Measurements from ENCODE around the gene PHTF1.

DNA sequence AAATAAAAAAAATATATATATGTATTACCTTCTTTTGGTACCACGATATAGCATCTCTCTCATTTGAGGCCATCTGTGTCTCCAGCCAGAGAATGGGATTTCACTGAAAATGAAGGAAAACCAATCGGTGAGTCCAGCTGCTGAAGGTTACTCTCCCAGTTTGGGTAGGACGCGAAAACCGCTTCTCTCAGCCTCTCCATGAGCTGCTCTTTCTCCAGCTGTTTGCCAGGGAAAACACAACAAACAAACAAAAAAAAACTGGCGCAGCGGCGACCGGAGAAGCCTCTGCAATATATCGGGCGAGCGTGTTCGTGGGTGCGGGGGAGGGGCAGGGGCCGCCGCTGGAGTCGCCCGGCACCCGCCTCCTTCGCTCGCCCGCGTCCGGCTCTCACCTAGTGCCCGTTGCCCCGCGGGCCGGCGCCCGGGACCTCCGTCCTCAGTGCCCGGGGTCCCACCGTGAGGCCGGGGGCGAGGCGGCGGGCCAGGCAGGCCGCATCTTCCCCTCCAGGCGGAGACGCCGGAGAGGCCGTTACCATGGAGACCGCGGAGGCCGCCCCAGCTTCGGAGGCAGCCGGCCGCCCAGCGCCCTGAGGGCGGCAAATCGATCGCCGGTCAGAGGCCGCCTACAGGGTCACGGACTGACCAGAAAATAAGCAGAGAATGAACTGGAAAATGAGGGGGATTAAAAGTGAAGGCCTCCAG, 504 bp downstream of the PHTF1 start:
- no peak for TF ChIP-seq ARNTL (CRISPR knock-in tag; IDR thresholded peaks at IDR 0.05; ENCODE audit: borderline replicate concordance, low read depth)
- TF ChIP-seq, protein P1, sequence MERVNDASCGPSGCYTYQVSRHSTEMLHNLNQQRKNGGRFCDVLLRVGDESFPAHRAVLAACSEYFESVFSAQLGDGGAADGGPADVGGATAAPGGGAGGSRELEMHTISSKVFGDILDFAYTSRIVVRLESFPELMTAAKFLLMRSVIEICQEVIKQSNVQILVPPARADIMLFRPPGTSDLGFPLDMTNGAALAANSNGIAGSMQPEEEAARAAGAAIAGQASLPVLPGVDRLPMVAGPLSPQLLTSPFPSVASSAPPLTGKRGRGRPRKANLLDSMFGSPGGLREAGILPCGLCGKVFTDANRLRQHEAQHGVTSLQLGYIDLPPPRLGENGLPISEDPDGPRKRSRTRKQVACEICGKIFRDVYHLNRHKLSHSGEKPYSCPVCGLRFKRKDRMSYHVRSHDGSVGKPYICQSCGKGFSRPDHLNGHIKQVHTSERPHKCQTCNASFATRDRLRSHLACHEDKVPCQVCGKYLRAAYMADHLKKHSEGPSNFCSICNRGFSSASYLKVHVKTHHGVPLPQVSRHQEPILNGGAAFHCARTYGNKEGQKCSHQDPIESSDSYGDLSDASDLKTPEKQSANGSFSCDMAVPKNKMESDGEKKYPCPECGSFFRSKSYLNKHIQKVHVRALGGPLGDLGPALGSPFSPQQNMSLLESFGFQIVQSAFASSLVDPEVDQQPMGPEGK (CRISPR knock-in tag; IDR thresholded peaks at IDR 0.05; ENCODE audit: borderline replicate concordance), result no peak
- TF ChIP-seq RARB (CRISPR knock-in tag; IDR thresholded peaks at IDR 0.05), result no peak
- TF ChIP-seq ZFP3 (CRISPR knock-in tag; IDR thresholded peaks at IDR 0.05), result no peak
- no peak for TF ChIP-seq CSDC2 (CRISPR knock-in tag; IDR thresholded peaks at IDR 0.05)
- no peak for TF ChIP-seq ZNF70 (CRISPR knock-in tag; IDR thresholded peaks at IDR 0.05)
- no peak for TF ChIP-seq BACH2 (CRISPR knock-in tag; IDR thresholded peaks at IDR 0.05; ENCODE audit: borderline replicate concordance)
- TF ChIP-seq, protein P2, sequence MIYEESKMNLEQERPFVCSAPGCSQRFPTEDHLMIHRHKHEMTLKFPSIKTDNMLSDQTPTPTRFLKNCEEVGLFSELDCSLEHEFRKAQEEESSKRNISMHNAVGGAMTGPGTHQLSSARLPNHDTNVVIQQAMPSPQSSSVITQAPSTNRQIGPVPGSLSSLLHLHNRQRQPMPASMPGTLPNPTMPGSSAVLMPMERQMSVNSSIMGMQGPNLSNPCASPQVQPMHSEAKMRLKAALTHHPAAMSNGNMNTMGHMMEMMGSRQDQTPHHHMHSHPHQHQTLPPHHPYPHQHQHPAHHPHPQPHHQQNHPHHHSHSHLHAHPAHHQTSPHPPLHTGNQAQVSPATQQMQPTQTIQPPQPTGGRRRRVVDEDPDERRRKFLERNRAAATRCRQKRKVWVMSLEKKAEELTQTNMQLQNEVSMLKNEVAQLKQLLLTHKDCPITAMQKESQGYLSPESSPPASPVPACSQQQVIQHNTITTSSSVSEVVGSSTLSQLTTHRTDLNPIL (CRISPR knock-in tag; IDR thresholded peaks at IDR 0.05; ENCODE audit: low read depth), result no peak
- no peak for TF ChIP-seq ZFP30 (CRISPR knock-in tag; IDR thresholded peaks at IDR 0.05)
- TF ChIP-seq ZC3H10 (CRISPR knock-in tag; IDR thresholded peaks at IDR 0.05), result no peak
